Liver (tissue), 3 donors: ENCODE data around the gene BTRC.

Experiments used
- CTCF ChIP-seq: fragments of 150-350 bp; IDR thresholded peaks from 2 replicates; pipeline ENCODE4 v1.5.1; 2017; ENCODE audit warnings: improper control_type of control experiment, low read depth, low read length; ENCODE audit not compliant: missing input control
- RAD21 ChIP-seq, 2 donors: IDR thresholded peaks; 2 replicates each; pipeline ENCODE4 v1.6.1; 2016; ENCODE audit warnings: antibody characterized with exemption in 2 of 2, mild to moderate bottlenecking in 2 of 2
- REST ChIP-seq: IDR thresholded peaks from 2 replicates; pipeline ENCODE4 v1.6.1; 2016; ENCODE audit warnings: antibody characterized with exemption, mild to moderate bottlenecking
- SP1 ChIP-seq: IDR thresholded peaks from 2 replicates; pipeline ENCODE4 v1.6.1; 2018; ENCODE audit warnings: antibody characterized with exemption, mild to moderate bottlenecking
- YY1 ChIP-seq: IDR thresholded peaks from 2 replicates; pipeline ENCODE4 v1.6.1; 2016; ENCODE audit warnings: antibody characterized with exemption, mild to moderate bottlenecking
- ZBTB33 ChIP-seq: IDR thresholded peaks from 2 replicates; pipeline ENCODE4 v1.6.1; 2016; ENCODE audit warnings: antibody characterized with exemption
- donor health status: healthy.
- donor health status: healthy.

- no peak for TF ChIP-seq CTCF
- no peak for TF ChIP-seq YY1
- TF ChIP-seq REST = no peak
- no peak for TF ChIP-seq RAD21 (IDR thresholded peaks at IDR 0.05)
- TF ChIP-seq ZBTB33 = no peak
- no peak for TF ChIP-seq SP1
Observed at GRCh38 chr10:101447477-101447876, 93.5 kb downstream of the BTRC start.
